Mucosa of gallbladder (tissue), 1 donor: Measurements from ENCODE around the gene FBLN1. TPM values are rescaled to one million over a fixed set of nuclear protein-coding genes. Genes with fewer than 3 reads are reported as not detected.

Experiments used
- DNase-seq: peaks from one replicate; pipeline ENCODE4 v3.0.0-alpha.2; 2020; ENCODE audit warnings: low spot score
- total RNA-seq: library from RNA; stranded (reverse); gene quantifications from one replicate; pipeline ENCODE4 v1.2.1, GENCODE V29; 2021
- donor health status: DM: no; HTN: no; CAD: no.

Gene FBLN1
- total RNA-seq, 1 donor from 2014 or later, result 427 TPM

DNA sequence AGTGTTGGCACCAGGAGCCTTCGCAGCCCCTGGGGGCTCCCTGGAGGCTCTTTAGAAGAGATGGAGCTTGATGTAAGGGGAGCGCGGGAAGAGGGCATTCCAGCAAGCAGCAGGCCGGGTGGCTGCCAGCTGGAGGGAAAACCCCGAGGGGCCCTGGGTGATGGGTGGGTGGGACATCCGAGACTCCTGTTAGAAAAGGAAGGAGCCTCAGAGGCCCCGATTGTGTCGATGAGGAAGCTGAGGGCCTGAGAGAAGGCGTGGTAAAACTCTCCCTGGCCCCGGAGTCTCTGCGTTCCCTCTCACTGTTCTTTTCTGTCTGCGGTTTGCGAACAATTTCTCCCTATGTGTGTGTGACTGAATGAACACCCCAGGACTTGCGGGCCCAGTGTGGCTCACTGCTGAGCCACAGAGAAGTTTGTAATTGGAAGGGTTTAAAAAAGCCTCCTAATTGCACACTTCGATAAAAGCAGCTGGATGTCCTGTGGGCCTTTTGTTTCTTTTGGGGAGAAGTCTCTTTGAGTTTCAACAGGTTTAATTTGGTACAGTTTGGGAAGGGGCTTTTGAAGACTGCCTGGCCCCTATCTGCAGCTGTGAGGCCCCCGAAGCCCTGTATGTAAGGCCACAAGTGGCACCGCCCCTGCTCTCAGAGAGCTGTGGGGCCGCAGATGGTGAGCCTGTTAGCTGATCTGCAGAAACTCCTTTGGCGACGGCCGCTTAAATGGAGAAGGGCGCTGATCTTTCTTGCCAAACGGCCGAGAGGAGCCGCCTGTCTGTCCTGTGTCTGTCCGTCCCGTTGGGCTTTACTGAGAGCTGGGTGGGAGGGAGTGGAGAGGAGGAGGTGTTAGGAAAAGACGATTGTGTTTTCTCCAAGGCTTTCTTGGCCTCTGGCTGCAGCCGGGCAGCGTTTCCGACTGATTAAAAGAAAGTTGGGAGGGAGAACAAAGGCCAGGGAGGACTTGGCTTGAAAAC, 2.0 kb downstream of the FBLN1 start:
- no peak for DNase-seq

- DNase-seq, result no peak
Observed at GRCh38 chr22:45505991-45506747, 3.5 kb downstream of the FBLN1 start.

DNA sequence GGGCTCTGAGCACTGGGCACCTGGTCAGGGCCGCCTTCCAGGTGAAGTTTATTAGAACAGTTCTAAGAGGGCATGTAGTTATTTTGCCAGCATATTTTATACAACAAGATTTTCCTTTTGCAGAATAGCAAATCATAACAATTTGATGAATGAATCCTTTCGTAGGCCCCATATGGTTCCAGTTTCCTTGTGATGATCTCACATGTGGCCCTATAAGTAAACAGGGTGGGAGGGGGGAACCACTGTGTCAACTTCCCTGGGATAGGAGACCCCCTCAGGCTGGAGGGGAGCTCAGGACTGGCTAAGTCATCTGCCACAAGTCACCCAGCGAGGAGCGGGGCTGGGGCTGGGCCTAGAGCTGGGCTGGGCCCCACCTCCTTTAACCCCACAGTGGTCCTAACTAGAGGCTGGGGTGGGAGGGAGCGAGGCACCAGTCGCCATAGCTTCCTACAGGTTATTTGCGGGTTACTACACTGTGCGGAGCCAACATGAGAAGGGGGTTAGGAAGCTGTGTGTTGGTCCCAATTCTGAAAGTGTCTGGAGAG, 4.2 kb downstream of the FBLN1 start:
- no peak for DNase-seq

DNA sequence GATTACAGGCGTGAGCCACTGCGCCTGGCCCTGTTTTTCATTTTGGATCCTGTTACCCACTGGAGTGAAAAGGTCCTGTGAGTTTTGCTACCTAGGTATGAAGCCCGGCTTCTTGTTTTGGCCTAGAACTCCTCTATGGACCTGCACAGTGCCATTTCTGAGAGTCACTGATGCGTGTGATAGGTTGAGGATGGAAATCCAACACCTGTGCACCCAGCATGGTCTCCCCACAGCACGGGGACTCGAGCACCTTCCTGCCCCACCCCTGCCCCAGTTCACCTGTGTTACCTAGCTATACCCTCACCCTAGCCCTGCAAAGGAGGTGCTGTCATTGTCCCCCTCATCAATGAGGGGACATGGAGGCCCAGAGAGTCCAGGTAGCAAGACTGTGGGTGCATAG, 5.1 kb downstream of the FBLN1 start:
- DNase-seq, result no peak

- no peak for DNase-seq
Observed at GRCh38 chr22:45508814-45509213, 6.1 kb downstream of the FBLN1 start.

- DNase-seq, result no peak
Observed at GRCh38 chr22:45510376-45511232, 7.9 kb downstream of the FBLN1 start.

GRCh38 chr22:45511847-45512261, 9.2 kb downstream of the FBLN1 start:
- DNase-seq, result peak; percentile 66

DNA sequence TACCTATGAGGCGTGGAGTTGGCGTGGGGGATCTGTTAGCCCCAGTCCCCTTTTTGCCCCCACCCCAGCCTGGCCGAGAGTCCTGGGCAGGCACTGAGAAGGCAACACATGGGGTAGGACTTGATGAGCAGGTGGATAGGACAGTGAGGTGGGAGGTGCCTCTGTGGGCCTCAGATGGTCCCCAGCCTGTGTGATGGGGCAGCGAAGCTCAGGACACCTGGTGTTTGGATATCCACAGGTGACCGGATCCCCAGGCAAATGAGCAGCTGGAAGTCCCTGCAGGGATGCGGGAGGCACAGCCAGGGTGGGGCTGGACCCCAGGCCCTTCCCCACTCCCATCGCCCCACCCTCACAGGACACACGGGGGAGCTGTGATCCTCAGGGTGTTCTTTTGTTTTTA, 9.7 kb downstream of the FBLN1 start:
- DNase-seq, result no peak

- no peak for DNase-seq
Observed at GRCh38 chr22:45515676-45516075, 13.0 kb downstream of the FBLN1 start.

DNA sequence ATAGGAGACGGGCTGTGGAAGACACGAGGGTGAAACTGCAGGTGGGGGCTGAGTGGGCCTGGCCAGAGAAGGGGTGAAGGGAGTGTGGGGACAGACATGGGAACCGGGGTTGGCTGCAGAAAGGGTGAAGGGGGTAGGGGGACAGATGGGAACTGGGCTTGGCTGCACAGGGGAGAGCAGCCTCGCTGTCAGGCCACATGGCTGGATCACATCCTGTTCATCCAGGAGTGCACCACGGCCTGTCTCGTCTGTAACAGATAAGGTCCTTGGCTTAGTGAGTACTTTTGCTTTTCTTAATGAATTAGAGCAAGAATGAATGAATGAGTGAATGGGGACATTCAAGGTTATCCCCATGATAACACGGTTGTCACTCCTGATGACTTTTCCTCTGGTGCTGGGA, 13.5 kb downstream of the FBLN1 start:
- no peak for DNase-seq

- DNase-seq, result no peak
Observed at GRCh38 chr22:45516923-45517675, 14.4 kb downstream of the FBLN1 start.

GRCh38 chr22:45518136-45518535, 15.5 kb downstream of the FBLN1 start:
- DNase-seq, result no peak

- no peak for DNase-seq
Observed at GRCh38 chr22:45518580-45518991, 15.9 kb downstream of the FBLN1 start.

- DNase-seq, result no peak
Observed at GRCh38 chr22:45521178-45521577, 18.5 kb downstream of the FBLN1 start.

- no peak for DNase-seq
Observed at GRCh38 chr22:45522462-45522861, 19.8 kb downstream of the FBLN1 start.

DNA sequence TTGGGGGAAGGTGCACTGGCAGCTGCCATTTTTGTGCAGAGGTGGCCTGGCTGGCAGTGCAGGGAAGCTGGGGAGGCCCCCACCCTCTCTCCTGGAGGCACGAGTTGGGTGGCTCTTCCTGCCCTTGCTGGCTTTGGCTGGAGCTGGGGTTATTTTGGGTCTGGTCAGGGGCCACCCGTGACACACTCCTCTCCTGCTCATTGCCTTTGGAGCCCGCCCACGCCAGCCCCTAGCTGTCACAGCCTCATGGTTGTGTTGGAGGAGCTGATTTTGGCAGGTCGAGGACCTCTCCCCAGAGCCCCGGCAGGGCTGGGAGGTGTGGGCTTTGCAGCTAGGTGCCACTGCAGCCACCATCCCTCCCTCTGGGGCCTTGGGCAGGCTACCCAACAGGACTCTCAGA, 21.5 kb downstream of the FBLN1 start:
- no peak for DNase-seq

DNA sequence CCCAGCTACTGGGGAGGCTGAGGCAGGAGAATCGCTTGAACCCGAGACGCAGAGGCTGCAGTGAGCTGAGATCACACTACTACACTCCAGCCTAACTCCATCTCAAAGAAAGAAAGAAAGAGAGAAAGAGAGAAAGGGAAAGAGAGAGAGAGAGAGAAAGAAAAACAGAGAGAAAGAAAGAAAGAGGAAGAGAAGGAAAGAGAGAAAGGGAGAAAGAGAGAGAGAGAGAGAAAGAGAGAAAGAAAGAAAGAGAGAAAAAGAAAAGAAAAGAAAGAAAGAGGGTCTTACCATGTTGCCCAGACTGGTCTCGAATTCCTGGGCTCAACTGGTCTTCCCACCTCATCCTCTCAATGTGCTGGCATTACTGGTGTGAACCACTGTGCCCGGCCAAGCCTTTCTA, 22.3 kb downstream of the FBLN1 start:
- no peak for DNase-seq

DNA sequence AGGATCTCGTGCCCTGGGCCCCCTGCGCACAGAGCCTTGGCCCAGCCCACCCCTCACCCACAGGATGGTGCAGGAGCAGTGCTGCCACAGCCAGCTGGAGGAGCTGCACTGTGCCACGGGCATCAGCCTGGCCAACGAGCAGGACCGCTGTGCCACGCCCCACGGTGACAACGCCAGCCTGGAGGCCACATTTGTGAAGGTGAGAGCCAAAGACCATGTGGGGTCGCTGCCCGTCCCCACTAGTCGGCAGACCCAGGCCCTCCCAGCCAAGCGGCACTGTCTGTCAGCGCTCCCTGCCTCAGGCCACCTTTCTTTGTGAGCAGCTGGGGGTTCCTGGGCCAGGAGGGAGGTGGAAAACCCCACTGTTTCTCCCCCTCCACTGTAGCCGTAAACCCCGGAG, 22.8 kb downstream of the FBLN1 start:
- DNase-seq, result no peak

GRCh38 chr22:45526281-45526680, 23.6 kb downstream of the FBLN1 start:
- no peak for DNase-seq

- no peak for DNase-seq
Observed at GRCh38 chr22:45526768-45527360, 24.2 kb downstream of the FBLN1 start.
